NT2/D1 (cell line): ENCODE results near the gene RYR2.

ENCODE experiments used
- DNase-seq: peaks from one replicate; pipeline ENCODE4 v3.0.0-alpha.2; 2011; ENCODE audit warnings: low read depth, low spot score
- H3K27me3 ChIP-seq: 2 replicates; pipeline ENCODE4 v1.6.0; 2011; ENCODE audit warnings: mild to moderate bottlenecking; ENCODE audit not compliant: insufficient read length, insufficient read depth
- H3K36me3 ChIP-seq: 2 replicates; pipeline ENCODE4 v1.6.1; 2011; ENCODE audit warnings: mild to moderate bottlenecking, low read length, mixed read lengths; ENCODE audit not compliant: insufficient read depth, insufficient read length
- H3K4me1 ChIP-seq: 2 replicates; pipeline ENCODE4 v1.5.1; 2011; ENCODE audit not compliant: insufficient read depth, insufficient read length
- H3K4me3 ChIP-seq: 2 replicates; pipeline ENCODE4 v1.5.1; 2011; ENCODE audit warnings: low read depth; ENCODE audit not compliant: insufficient read length
- H3K9ac ChIP-seq: 2 replicates; pipeline ENCODE4 v1.6.0; 2011; ENCODE audit warnings: low read depth; ENCODE audit not compliant: insufficient read length
- H3K9me3 ChIP-seq: 2 replicates; pipeline ENCODE4 v1.5.1; 2011; ENCODE audit warnings: mild to moderate bottlenecking, low read length; ENCODE audit not compliant: insufficient read depth
- SUZ12 ChIP-seq: IDR thresholded peaks from 2 replicates; pipeline ENCODE4 v1.6.1; 2011; ENCODE audit not compliant: insufficient read length, insufficient read depth; ENCODE audit errors: extremely low read depth
- YY1 ChIP-seq: IDR thresholded peaks from 2 replicates; pipeline ENCODE4 v1.6.1; 2011; ENCODE audit not compliant: insufficient read length, insufficient read depth
- ZNF274 ChIP-seq: IDR thresholded peaks from 2 replicates; pipeline ENCODE4 v1.6.1; 2011; ENCODE audit warnings: mild to moderate bottlenecking, low read depth, low read length

Gene RYR2

GRCh38 chr1:237306726-237307125 lies 264.7 kb downstream of the RYR2 start:
- H3K36me3 ChIP-seq = no peaks in the 10 kb centered on the region
- H3K4me1 ChIP-seq = no peaks in the 10 kb centered on the region
- no peak for DNase-seq
- H3K9me3 ChIP-seq = no peaks in the 10 kb centered on the region
- TF ChIP-seq ZNF274 = no peak
- TF ChIP-seq SUZ12 = no peak
- TF ChIP-seq YY1 = no peak
- no peak overlapping the region for H3K9ac ChIP-seq
- no peaks in the 10 kb centered on the region for H3K27me3 ChIP-seq
- no peak overlapping the region for H3K4me3 ChIP-seq

GRCh38 chr1:237309595-237310118 lies 267.7 kb downstream of the RYR2 start:
- Histone ChIP-seq H3K4me3 (no peak overlapping the region), H3K9me3 (no peaks in the 10 kb centered on the region), H3K4me1 (no peaks in the 10 kb centered on the region), H3K36me3 (no peaks in the 10 kb centered on the region), H3K27me3 (no peaks in the 10 kb centered on the region), H3K9ac (no peak overlapping the region)
- no peak for DNase-seq
- no peak for TF ChIP-seq ZNF274
- no peak for TF ChIP-seq SUZ12
- no peak for TF ChIP-seq YY1

DNA sequence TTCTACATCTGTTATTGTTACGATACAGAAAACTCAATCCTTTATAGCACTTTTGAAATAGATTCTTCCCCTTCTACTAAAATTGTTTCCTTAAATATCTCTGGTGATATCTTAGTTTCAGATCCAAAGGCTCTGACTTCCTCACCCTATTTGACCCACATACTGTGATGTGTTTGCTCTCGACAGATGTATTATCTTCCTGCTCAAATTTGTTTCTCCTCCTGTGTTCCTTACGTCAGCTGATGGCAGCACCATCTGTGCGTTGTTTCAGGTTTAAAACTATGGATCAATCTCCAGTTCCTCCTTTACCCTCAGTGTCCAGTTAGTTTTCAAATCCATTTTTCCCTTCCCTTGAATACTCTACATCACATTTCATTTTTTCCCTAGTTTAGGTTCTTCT lies 274.4 kb downstream of the RYR2 start:
- Histone ChIP-seq H3K27me3 (no peaks in the 10 kb centered on the region), H3K9ac (no peak overlapping the region), H3K9me3 (no peaks in the 10 kb centered on the region), H3K4me3 (no peak overlapping the region), H3K4me1 (no peaks in the 10 kb centered on the region), H3K36me3 (no peaks in the 10 kb centered on the region)
- TF ChIP-seq YY1 = no peak
- TF ChIP-seq ZNF274 = no peak
- TF ChIP-seq SUZ12 = no peak
- no peak for DNase-seq

DNA sequence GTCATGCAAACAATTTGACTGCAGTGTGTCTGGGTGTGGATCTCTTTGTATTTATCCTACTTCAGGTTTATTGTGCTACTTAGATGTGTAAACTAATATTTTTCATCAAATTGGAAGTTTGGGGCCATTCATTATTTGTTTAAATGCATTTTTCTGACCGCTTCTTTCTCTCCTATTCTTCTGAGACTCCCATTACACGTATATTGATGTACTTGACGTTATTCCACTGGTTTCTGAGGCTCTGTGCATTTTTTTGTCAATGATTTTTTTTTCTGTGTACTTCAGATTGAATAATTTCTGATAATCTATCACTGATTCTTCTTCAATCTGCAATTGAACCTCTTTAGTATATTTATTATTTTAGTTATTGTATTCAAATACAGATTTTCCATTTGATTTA lies 276.8 kb downstream of the RYR2 start:
- Histone ChIP-seq H3K4me1 (no peaks in the 10 kb centered on the region), H3K36me3 (no peaks in the 10 kb centered on the region), H3K4me3 (no peak overlapping the region), H3K27me3 (no peaks in the 10 kb centered on the region), H3K9ac (no peak overlapping the region), H3K9me3 (0 out of 2 replicates have a peak, but pooled peaks cover 8% of the 10 kb centered on the region)
- no peak for DNase-seq
- TF ChIP-seq ZNF274 = no peak
- TF ChIP-seq YY1 = no peak
- TF ChIP-seq SUZ12 = no peak

- no peak overlapping the region for H3K9ac ChIP-seq
- TF ChIP-seq SUZ12 (no peak), YY1 (no peak), ZNF274 (no peak)
- H3K4me3 ChIP-seq = no peak overlapping the region
- H3K4me1 ChIP-seq = no peaks in the 10 kb centered on the region
- H3K27me3 ChIP-seq = no peaks in the 10 kb centered on the region
- no peaks in the 10 kb centered on the region for H3K36me3 ChIP-seq
- H3K9me3 ChIP-seq = peaks cover 21% of the 10 kb centered on the region; the same call in 1 of the 2 replicates
- no peak for DNase-seq
Observed at GRCh38 chr1:237320890-237321289, 278.9 kb downstream of the RYR2 start.

- Histone ChIP-seq H3K9me3 (peaks cover 29% of the 10 kb centered on the region), H3K4me1 (no peaks in the 10 kb centered on the region), H3K4me3 (no peak overlapping the region), H3K36me3 (no peaks in the 10 kb centered on the region), H3K27me3 (no peaks in the 10 kb centered on the region), H3K9ac (no peak overlapping the region)
- TF ChIP-seq YY1 (no peak), SUZ12 (no peak), ZNF274 (no peak)
- no peak for DNase-seq
Observed at GRCh38 chr1:237324226-237324625, 282.2 kb downstream of the RYR2 start.

DNA sequence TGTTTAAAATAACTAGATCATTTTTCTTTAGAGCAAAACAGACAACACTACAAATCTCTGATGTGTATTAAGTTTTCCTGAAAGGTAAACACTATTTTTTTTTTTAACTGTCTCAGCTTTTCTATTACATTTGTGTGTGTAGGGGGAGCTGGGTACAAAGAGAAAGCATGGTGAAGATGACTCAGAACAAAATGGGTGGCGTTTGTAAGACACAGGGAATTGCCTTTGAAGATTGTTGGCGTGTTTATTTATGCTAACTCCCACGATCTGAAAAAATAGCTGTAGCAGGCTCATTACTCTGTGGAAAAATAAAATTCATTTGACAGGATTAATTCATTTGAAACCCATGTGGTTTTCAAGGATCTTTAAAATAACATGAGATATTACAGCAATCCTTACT lies 285.1 kb downstream of the RYR2 start:
- Histone ChIP-seq H3K27me3 (no peaks in the 10 kb centered on the region), H3K9ac (no peak overlapping the region), H3K36me3 (no peaks in the 10 kb centered on the region), H3K4me1 (no peaks in the 10 kb centered on the region), H3K4me3 (no peak overlapping the region), H3K9me3 (peaks cover 29% of the 10 kb centered on the region)
- no peak for DNase-seq
- TF ChIP-seq YY1 = no peak
- no peak for TF ChIP-seq ZNF274
- no peak for TF ChIP-seq SUZ12

DNA sequence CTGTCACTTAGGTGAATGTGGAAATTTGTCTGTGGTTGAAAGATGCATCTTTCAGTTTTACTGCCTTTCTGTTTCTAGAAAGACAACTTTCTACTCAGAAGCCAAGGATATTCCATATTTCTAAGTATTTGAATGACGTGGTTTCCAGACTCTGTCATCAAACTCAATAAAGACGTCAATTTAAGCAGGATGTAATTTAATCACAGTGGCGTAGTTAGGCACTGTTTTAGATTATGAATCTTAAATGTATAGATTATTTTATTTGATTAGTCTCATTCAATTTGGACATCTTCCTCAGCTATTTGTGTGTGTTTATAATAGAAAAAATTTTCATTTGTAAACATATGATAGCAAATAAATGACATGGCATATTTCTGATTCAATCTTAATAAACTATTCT lies 298.9 kb downstream of the RYR2 start:
- no peak for TF ChIP-seq YY1
- no peak for TF ChIP-seq SUZ12
- no peak for TF ChIP-seq ZNF274
- no peak overlapping the region for H3K9ac ChIP-seq
- no peaks in the 10 kb centered on the region for H3K36me3 ChIP-seq
- H3K4me1 ChIP-seq = no peaks in the 10 kb centered on the region
- peaks cover 9% of the 10 kb centered on the region for H3K9me3 ChIP-seq
- H3K27me3 ChIP-seq = no peaks in the 10 kb centered on the region
- H3K4me3 ChIP-seq = no peak overlapping the region
- DNase-seq = no peak
